Measurements from ENCODE around the gene NUDT4B.
"Not testable (repeated sequence)": the region's sequence is repeated elsewhere in the genome, so short reads cannot be mapped to it uniquely, and the experiment has no call there.

DNA sequence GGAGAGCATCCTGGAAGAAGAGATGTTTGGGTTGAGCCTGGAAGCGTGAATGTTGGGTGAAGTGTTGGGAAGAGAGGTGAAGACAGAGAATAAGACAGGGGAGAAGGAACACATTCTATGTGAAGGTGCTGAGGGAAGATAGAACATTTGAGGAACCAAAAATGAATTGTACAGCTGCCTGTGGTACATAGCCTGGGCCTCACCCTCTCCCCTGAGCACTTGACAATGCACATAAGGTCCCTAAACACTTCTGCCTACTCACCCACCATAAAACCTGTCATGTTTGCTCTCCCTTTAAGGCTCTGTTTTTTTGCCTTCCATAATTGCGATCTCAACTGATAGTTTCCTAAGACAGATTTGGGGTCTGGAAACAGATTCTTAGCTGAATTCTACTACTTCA, 25.8 kb upstream of the NUDT4B start:
- TF ChIP-seq POLR2AphosphoS5 (IDR thresholded peaks at IDR 0.05; ENCODE audit: low read depth, low read length); TAF1 (IDR thresholded peaks at IDR 0.05; ENCODE audit: borderline replicate concordance, low read depth, low read length); RAD21 (IDR thresholded peaks at IDR 0.05; ENCODE audit: low read length); TCF12 (IDR thresholded peaks at IDR 0.05): not testable (repeated sequence)
- TF ChIP-seq, protein P1, sequence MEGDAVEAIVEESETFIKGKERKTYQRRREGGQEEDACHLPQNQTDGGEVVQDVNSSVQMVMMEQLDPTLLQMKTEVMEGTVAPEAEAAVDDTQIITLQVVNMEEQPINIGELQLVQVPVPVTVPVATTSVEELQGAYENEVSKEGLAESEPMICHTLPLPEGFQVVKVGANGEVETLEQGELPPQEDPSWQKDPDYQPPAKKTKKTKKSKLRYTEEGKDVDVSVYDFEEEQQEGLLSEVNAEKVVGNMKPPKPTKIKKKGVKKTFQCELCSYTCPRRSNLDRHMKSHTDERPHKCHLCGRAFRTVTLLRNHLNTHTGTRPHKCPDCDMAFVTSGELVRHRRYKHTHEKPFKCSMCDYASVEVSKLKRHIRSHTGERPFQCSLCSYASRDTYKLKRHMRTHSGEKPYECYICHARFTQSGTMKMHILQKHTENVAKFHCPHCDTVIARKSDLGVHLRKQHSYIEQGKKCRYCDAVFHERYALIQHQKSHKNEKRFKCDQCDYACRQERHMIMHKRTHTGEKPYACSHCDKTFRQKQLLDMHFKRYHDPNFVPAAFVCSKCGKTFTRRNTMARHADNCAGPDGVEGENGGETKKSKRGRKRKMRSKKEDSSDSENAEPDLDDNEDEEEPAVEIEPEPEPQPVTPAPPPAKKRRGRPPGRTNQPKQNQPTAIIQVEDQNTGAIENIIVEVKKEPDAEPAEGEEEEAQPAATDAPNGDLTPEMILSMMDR (IDR thresholded peaks at IDR 0.05) = not testable (repeated sequence)
